ENCODE data around the gene ZFP3.
"Not testable (repeated sequence)": the region's sequence is repeated elsewhere in the genome, so short reads cannot be mapped to it uniquely, and the experiment has no call there.

Gene ZFP3

DNA sequence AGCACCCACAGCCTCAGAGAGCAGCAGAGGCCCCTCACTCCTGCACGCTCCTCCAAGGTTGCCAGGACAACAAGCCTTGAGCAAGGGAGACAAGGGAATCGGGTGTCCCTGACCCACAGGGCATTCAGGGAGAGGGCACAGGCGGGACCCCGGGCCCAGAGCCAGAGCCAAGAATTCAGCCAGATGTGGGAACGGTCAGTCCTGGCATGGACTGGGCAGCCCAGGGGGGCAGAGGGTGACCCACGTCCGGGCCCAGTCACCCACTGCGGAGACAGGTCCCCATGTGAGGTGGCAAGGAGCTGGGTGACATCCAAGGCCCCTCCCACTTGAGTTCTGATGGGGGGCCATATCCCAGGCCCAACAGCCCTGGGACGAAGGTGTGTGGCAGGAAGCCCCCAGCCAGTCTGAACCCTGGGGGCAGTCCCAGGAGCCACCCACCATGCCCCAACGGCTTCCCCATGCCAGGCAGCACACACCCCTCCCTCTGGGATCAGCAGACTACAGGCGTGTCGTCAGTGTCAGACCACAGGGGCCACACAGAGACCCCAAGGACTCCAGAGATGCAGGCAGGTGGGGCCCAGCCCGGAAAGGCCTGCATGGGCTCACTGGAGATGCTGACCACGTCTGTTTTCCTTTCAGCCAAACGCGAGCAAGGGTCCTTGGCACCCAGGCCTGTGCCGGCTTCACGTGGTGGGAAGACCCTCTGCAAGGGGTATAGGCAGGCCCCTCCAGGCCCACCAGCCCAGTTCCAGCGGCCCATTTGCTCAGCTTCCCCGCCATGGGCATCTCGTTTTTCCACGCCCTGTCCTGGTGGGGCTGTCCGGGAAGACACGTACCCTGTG lies 60.6 kb downstream of the ZFP3 start:
- DNase-seq (ENCODE audit: low read depth in 2 of 2): no peak

DNA sequence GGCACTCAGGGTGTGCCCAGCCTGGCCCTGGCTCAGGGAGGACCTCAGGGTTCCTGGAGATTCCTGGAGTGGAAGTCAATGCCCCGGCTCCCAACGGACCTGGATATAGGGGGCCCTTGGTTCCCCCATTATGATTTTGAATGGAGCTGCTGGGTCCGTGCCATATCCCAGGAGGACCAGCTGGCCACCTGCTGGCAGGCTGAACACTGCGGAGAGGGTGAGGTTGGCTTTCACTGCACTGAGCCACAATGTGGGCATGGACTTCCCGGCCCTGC lies 61.1 kb downstream of the ZFP3 start:
- DNase-seq (ENCODE audit: low read depth in 2 of 2): no peak

DNA sequence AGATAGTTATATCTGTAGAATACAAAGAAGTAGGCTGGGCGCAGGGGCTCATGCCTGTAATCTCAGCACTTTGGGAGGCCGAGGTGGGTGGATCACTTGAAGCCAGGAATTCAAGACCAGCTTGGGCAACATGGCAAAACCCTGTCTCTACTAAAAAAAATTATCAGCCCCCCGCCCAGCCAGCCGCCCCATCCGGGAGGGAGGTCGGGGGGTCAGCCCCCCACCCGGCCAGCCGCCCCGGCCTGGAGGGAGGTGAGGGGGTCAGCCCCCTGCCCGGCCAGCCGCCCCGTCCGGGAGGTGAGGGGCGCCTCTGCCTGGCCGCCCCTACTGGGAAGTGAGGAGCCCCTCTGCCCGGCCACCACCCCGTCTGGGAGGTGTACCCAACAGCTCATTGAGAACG lies 64.6 kb downstream of the ZFP3 start:
- not testable (repeated sequence) for DNase-seq (ENCODE audit: low read depth in 2 of 2)

Data from stimulated activated CD8-positive, alpha-beta memory T cell treated with anti-CD3 and anti-CD28 coated beads, Interleukin-7, amount 100 ng/mL, for 1 hour (primary cell).